Osteocyte (in vitro differentiated cells): Measurements from ENCODE around the gene SV2B. TPM values are rescaled to one million over a fixed set of nuclear protein-coding genes. Genes with fewer than 3 reads are reported as not detected.

ENCODE experiments used
- DNase-seq: peaks from one replicate; pipeline ENCODE4 v3.0.0; 2021; ENCODE audit warnings: mixed read lengths; ENCODE audit not compliant: unreplicated experiment; ENCODE audit errors: extremely low spot score
- H3K27ac Mint-ChIP-seq: one replicate; pipeline ENCODE4 v1.8.0; 2021; ENCODE audit warnings: mild to moderate bottlenecking, mixed read lengths; ENCODE audit not compliant: unreplicated experiment
- H3K27me3 Mint-ChIP-seq: one replicate; pipeline ENCODE4 v1.8.0; 2021; ENCODE audit warnings: mixed read lengths; ENCODE audit not compliant: unreplicated experiment
- H3K36me3 Mint-ChIP-seq: one replicate; pipeline ENCODE4 v1.8.0; 2021; ENCODE audit warnings: mixed read lengths; ENCODE audit not compliant: unreplicated experiment
- H3K4me1 Mint-ChIP-seq: one replicate; pipeline ENCODE4 v1.8.0; 2021; ENCODE audit warnings: mixed read lengths; ENCODE audit not compliant: unreplicated experiment
- H3K4me3 Mint-ChIP-seq: one replicate; pipeline ENCODE4 v1.8.0; 2021; ENCODE audit warnings: mild to moderate bottlenecking, moderate library complexity, mixed read lengths; ENCODE audit not compliant: unreplicated experiment
- H3K9me3 Mint-ChIP-seq: one replicate; pipeline ENCODE4 v1.8.0; 2021; ENCODE audit warnings: mixed read lengths; ENCODE audit not compliant: unreplicated experiment
- total RNA-seq: library from RNA; stranded (reverse); gene quantifications from 2 replicates; pipeline ENCODE4 v1.2.1, GENCODE V29; 2021
- TF ChIP-seq, protein P1 (sequence below): fragments of 200-600 bp; sonication (generic); IDR thresholded peaks from 2 replicates; pipeline ENCODE4 v1.5.0; 2021; ENCODE audit warnings: antibody characterized with exemption, mild to moderate bottlenecking, moderate library complexity

SV2B gene
- total RNA-seq, 1 donor from 2014 or later, result not detected

DNA sequence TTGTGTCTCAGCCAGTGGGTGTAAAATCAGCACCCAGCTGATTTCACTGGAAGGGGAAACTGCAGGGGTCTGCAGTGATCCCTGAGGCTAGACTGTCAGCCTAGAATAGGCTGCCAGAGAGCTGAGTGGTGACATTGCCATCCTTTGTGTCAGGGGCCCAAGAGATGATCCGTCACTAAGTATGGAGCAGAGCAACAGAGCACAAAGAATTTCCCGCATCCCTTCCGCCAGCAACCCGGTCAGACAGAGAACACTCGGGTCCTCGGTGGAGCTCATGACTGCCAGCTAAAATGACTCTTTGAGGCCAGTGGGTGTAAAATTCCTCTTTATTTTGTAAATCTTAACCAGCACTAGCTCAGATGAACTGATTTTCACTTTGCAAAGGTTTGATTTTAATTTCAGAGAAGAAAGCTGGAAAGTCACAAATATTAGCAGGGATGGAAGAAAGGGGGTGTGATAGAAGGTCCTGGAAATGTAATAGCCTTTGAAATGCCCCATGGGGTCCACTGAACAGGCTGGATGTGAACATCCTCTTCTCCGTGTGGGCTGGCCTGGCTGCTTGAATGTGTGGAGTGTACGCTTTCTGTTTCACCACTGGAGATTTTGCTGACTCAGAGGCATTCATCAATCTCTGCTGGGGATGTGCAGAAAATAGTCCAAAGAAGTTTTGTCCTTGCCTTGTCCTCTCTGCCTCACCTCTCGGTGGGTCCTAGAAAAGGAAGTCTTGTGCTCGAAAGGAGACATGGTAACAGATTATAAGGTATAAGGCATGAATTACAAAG, 138.8 kb downstream of the SV2B start:
- no peaks in the 10 kb centered on the region for H3K36me3 Mint-ChIP-seq
- no peaks in the 10 kb centered on the region for H3K27me3 Mint-ChIP-seq
- H3K4me3 Mint-ChIP-seq, result no peak overlapping the region
- no peak for DNase-seq
- TF ChIP-seq, protein P1, sequence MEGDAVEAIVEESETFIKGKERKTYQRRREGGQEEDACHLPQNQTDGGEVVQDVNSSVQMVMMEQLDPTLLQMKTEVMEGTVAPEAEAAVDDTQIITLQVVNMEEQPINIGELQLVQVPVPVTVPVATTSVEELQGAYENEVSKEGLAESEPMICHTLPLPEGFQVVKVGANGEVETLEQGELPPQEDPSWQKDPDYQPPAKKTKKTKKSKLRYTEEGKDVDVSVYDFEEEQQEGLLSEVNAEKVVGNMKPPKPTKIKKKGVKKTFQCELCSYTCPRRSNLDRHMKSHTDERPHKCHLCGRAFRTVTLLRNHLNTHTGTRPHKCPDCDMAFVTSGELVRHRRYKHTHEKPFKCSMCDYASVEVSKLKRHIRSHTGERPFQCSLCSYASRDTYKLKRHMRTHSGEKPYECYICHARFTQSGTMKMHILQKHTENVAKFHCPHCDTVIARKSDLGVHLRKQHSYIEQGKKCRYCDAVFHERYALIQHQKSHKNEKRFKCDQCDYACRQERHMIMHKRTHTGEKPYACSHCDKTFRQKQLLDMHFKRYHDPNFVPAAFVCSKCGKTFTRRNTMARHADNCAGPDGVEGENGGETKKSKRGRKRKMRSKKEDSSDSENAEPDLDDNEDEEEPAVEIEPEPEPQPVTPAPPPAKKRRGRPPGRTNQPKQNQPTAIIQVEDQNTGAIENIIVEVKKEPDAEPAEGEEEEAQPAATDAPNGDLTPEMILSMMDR, result no peak
- no peak overlapping the region for H3K27ac Mint-ChIP-seq
- no peaks in the 10 kb centered on the region for H3K4me1 Mint-ChIP-seq
- H3K9me3 Mint-ChIP-seq, result no peaks in the 10 kb centered on the region

DNA sequence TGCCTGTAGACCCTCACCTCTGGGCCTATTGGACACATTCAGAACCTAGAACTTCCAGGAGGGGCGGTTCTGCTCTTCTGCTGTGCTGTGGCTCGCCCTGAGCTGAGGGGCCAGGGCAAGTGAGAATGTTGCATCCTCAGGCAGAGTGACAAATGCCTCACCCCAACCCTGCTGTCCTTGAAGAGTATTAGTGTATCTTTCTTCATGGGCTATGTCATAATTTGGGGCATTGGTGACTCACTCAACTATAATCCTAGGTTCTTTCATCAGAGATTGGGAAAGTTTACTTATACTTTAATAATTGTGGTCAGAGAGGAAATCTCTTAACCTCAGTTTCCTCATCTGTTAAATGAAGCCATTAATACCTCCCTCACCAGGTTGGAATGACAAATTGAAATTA, 143.8 kb downstream of the SV2B start:
- Mint-ChIP-seq H3K4me1 (no peaks in the 10 kb centered on the region), H3K27ac (no peak overlapping the region), H3K9me3 (no peaks in the 10 kb centered on the region), H3K36me3 (no peaks in the 10 kb centered on the region), H3K27me3 (no peaks in the 10 kb centered on the region), H3K4me3 (no peak overlapping the region)
- TF ChIP-seq, protein P1, result no peak
- no peak for DNase-seq

DNA sequence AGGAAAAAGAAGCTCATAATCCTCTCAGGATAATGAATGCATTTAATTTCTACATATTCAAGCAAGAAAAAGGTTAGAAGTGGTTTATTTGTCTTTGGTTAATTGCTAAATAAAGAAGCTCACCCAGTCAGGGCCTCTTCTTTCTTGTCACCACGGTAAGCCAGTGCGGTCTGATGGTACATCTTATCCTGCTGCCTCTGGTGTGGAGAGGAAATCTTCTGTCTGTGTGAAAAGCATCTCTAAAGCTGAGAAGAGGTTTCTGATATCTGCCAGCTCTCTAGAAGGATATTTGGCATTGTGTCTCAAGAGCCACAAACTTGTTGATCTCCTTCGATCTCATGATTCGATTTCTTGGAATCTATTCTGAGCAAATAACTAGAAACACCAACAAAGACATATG, 144.9 kb downstream of the SV2B start:
- Mint-ChIP-seq H3K27me3 (no peaks in the 10 kb centered on the region), H3K27ac (no peak overlapping the region), H3K4me1 (no peaks in the 10 kb centered on the region), H3K9me3 (no peaks in the 10 kb centered on the region), H3K36me3 (no peaks in the 10 kb centered on the region), H3K4me3 (no peak overlapping the region)
- TF ChIP-seq, protein P1, result no peak
- no peak for DNase-seq

DNA sequence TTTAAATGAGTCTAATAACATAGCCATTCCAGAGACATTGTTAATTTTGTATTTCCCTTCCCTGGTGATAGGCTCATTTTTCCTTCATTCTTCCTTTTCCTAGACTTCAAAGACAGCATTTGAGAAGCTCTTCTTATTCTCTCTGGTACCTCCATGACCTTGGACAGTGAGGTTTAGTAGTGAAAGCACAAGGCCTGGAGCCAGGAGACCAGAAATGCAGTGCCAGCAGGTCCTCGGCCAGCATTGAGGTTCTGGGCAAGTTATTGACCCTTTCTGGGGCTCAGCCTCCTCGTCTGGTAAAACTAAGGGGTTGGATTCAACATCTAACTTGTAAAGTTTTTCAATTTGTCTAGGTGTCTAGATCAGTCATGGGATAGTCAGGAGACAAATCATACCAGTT, 146.9 kb downstream of the SV2B start:
- TF ChIP-seq, protein P1, result no peak
- Mint-ChIP-seq H3K4me1 (no peaks in the 10 kb centered on the region), H3K9me3 (no peaks in the 10 kb centered on the region), H3K27me3 (no peaks in the 10 kb centered on the region), H3K27ac (no peak overlapping the region), H3K36me3 (no peaks in the 10 kb centered on the region), H3K4me3 (no peak overlapping the region)
- no peak for DNase-seq

DNA sequence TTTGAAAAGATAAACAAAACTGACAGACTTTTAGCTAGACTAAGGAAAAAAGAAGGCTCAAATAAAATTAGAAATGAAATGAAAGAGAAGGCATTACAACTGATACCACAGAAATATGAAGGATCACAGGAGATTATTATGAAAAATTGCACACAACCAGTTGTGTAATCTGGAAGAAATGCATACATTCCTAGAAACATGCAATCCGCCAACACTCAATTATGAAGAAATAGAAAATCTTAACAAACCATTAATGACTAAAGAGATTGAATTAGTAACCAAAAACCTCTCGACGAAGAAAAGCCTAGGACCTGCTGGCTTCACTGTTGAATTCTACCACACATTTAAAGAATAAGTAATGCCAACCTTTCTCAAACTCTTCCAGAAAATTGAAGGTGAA, 149.5 kb downstream of the SV2B start:
- Mint-ChIP-seq H3K36me3 (no peaks in the 10 kb centered on the region), H3K27ac (no peak overlapping the region), H3K9me3 (no peaks in the 10 kb centered on the region), H3K27me3 (no peaks in the 10 kb centered on the region), H3K4me3 (no peak overlapping the region), H3K4me1 (no peaks in the 10 kb centered on the region)
- TF ChIP-seq, protein P1, result no peak
- no peak for DNase-seq
